GM19238 (cell line): Measurements from ENCODE around the gene MRPL36.
"Not testable (repeated sequence)": the region's sequence is repeated elsewhere in the genome, so short reads cannot be mapped to it uniquely, and the experiment has no call there.

Experiments
- DNase-seq: peaks from one replicate; pipeline ENCODE4 v3.0.0; 2011; ENCODE audit warnings: low spot score; ENCODE audit not compliant: insufficient read length

Gene MRPL36

DNA sequence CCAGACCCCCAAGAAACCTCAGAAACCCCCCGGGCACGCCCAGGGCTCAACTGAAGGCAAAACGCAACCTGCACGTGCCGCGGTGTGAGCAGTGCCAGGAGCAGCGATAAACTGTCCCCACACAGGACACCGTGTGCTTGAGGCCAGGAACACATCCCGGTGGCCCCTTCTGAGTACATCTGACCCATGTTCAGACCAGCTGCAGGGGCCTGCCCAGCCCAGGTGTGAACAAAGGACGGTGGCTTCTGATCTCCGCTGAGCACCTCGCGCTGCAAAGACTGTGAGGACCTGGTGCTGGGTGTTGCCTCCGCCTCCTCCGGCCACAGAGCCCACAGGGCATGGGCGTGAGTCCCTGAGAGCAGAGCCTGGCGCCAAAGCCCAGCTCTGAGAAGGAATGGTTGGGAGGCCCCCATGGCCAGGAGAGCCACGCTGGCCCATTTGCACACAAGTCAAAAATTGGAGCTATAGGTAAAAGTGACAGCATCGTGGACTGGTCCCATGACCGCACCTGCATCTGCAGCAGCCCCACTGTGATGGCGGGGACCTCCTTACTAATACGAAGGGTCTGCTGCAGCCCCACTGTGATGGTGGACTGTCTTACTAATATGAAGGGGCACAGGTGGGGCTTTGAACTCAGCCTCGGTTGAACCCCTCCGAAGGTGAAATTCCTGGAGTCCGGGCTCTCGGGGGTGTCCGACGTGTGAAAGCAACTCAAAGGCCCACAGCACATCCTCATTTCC, 33.0 kb upstream of the MRPL36 start:
- no peak for DNase-seq

DNA sequence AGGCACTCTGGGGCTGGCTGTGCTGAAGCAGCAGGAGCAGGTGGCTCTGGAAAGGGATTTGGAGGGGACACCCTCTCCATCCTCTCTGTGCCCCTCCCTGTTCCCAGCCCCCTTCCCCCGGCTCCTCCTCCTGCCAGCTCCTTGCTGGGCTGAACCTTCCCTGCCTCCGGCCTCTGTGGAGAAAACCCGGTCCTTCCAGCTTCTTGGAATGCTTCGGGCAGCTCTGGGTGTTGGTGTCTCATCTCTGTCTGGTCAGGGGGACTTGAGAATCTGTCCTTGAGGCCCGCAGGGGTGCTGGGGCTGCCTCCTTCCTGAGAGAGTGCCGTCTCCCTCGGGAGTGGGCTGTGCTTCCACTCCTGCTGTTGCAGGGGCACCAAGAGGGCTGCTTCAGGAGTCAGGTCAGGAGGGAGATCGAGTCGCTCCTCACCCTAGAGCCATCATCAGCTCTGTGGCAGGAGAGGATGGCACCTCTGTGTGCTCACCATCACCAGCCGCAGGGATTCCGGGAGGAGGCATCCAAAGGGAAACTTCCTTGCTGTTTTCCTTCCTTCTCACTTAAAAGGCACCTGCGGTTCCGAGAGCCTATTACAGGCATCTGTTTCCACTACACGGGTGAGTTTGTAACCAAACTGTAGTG, 32.2 kb upstream of the MRPL36 start:
- DNase-seq, result no peak

DNA sequence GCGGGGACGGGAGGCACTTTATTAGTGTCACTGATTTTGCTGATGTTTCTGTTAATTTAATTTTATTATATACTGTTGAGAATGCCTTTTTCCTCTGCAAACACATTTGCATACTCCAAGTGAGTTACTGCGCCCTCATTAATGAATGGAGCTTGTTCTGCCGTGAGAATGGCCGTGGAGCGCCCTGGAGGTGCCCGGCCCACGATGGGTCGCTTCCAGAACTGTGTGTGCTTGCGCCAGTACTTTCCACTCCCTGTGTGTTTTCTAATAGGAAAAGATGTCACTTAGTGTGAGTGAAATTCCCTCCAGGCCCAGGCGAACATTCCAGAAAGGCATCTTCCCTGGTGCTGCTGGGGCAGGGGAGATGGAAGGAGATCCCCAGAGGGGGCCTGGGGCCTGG, 31.6 kb upstream of the MRPL36 start:
- no peak for DNase-seq

DNA sequence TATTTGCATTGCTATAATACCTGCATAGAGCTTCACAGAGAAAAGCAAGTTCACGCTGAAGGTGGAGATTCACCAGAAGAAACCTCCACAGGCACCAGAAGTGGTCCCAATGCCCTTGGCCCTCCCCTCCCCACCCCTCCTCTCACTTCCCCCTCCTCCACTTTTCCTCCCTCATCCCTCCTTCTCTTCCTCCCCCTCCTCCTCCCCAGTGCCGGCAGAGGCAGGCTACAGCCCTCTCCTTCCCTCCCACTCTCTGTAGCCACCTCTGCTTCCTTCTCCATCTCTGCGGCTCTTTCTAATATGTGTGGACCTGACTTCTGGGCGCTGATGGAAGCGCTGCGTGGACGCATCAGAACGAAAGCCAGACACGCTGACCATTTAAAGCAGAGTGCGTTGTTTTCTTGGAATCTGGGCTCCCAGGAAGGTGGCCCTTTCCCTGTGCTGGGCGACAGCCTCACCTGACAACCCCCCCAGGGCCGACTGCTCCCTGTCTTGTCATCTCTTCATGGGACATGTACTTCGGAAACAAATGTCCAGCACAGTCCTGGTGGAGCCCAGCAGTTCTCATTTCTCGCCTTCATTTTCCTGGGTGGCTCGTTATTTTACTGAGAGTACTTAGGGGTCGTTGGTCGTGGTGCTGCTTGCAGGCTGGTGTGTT, 31.1 kb upstream of the MRPL36 start:
- DNase-seq, result no peak

DNA sequence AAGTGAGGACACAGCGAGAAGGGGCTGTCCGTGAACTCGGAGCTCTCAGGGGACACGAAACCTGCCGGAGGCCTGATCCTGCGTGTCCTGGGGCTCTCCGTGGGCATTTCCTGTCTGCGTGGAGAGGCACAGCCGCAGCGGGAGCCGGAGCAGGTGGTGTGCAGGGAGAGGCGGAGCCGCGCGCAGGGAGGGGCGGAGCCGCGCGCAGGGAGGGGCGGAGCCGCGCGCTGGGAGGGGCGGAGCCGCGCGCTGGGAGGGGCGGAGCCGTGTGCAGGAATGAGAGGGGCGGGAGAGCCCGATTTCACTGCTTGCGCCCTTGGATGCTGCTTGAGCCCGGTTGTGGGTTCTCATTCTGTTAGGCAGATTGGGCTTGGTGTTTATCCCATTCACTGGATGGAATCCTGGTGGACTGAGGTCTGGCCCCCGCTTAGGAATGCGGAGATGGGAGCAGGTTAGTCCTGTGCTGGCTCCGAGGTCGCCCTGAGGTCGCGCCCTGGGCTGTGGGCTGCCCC, 28.3 kb upstream of the MRPL36 start:
- DNase-seq, result peak; percentile 23

DNA sequence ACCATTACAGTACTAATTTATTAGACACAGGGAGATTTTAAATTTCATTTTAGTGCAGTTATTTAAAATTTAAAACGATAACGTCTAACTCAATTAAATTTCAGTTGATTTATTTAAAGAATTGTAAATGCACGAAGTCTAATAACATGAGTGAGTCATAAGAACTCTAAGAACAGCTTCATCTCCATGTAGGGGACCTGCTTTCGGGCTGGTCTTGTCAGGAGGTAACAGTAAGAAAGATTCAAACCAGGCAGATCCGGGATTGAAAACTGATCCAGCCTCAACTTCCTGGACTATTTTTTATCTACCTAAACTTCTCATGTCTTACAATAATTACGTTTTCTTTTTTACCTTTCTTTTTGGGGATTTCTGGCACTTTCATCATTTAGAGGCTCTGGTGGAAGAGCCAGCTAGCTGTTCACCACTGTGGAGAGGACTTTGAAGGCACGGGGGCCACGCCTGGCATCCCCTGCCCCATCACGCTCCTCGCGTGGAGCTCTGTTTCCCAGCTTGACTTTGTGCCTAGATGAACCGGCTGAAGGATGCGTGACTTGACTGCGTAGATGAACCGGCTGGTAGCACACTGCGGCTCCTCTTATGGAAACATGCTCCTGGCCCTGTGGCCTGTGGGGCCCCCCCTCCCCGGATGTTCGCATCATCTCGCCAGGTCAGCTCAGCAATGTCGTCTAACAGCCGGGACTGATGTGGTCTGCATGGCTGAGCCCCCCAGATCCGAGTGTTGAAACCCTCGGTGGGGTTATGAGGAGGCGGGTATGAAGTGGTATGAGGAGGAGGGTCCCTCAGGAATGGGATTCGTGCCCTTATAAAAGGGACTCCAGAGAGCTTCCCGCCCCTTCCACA, 27.6 kb upstream of the MRPL36 start:
- no peak for DNase-seq

DNA sequence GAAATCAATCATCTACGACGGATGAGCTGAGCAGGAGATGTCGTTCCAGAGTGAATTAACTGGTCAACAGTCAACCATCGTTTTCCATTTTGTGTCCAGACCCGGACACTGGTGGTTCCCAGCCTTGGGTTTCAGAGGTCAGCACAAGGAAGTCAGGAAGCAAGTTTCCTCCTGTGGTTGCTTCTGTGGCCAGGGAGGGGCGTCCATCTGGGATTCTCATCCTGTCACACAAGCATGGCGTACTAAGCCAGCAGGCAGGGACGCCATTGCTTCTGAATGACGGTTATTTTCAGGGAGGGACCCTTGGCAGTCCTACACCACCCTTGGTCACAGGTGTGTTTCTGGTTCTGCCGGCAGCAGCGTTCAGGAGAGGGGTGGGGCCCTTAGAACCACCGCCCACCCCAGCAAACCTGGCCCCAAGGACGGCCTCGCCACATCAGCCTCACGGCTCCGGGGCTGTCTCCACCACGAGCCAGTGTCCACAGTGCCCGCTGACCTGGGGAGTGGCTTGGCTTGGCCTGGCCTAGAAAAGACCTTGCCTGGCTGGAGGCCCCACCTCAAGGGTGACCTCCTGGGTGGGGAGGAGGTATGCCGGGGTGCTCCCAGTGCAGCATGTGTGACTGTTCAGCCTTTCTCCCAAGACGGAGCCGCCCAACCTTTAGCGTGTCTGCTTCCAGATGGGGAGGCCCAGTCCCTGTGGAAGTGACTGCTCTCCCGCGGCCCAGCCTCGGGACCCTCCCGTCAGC, 26.8 kb upstream of the MRPL36 start:
- no peak for DNase-seq

DNA sequence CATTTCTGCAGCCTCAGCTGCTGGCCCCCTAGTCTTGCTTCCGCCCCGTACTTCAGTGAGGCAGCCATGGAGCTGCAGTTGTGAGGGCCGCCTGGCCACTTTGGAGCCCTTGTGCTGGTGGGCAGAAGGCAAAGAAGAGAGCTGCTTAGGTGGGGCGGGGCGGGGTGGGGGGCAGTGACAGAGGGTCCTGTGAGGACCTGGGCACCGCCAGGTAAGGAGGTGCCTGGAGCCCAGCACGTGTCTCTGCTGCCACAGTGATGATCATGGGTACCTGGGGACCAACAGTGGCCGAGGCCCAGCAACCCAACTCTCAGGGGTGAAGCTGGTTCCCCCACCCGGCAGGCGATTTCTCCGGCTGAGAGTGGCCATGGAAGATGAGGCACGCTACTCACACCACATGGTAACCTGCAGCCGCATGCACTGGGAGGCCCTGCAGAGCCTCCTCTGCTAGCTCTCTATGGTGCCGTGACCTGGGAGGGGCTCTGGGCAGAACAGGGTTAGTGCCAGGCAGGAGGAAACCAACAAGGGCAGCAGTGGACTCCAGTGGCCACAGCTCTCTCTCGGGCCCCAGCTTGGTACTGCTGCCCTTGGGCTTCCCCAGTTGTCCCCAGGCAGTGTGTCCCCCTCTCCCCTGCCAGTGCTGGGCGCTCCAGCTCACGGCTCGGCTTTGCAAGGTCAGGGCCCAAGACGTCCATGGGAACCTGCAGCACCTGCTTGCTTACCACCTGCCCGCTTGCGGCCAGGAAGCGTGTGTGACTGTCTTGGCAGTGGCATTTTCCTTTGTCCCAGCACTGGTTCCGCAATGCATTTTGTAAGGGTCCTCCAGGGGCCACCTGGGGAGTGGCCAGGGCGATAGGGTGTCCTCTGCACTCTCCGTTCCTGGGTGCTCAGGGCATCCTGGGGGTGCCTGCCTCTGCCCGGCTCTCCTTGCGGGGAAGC, 25.5 kb upstream of the MRPL36 start:
- DNase-seq, result no peak

DNA sequence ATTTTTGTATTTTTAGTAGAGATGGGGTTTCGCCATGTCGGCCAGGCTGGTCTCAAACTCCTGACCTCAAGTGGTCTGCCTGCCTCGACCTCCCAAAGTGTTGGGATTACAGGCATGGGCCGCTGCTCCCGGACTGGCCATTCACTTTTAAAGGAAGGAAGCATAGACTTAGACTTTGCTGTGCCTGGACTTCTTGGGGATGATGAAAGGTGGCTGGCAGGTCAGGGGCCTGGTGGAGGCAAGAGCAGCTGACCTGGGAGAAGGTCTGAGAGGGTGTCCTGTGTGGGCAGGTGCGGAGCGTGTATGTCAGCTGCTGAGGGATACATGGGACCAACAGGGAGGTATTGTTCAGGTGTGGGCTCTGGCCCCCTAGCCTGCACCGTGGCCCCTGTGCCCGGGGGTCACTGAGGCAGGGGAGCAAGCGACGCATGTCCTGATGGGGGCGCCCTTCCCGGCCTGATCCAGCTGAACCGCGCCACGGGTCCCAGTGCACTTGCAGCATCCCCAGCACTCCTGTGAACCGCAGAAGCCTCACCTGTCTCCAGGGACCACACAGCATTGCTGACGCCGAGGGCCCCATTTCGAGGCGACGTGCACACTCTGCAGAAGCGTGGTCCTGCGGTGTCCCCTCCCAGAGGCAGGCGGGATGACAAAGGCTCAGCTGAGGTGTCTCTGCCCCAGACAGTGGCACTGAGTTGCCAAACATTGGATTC, 24.6 kb upstream of the MRPL36 start:
- DNase-seq, result no peak

DNA sequence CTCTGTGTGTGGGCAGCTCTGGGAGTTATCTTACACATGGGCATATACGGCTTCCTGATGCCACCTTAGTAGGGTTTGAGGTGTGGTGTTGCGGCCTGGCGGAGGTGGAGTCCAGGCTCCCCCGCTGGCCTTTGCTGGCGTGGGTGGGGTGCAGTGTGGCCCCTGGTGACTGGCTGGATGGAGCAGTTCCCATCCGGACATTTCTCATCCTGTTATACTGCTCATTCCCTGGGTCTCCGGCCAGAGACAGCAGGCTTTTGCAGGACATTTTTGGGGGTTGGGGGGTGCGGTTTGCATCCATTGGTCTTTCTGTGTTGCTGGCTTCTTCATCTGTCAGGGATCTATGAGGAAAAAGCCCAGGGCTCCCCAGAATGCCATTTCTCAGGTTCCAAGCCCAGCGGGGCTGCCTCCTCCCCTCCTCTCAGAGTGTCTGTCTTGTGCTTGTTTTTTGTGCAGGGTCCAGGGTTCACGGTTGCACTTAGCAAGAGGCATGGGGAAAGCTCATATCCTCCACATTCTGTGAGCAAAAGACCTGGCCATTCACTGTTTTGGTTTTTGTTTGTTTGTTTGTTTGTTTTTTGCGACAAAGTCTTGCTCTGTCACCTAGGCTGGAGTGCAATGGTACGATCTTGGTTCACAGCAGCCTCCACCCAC, 23.9 kb upstream of the MRPL36 start:
- DNase-seq, result no peak

DNA sequence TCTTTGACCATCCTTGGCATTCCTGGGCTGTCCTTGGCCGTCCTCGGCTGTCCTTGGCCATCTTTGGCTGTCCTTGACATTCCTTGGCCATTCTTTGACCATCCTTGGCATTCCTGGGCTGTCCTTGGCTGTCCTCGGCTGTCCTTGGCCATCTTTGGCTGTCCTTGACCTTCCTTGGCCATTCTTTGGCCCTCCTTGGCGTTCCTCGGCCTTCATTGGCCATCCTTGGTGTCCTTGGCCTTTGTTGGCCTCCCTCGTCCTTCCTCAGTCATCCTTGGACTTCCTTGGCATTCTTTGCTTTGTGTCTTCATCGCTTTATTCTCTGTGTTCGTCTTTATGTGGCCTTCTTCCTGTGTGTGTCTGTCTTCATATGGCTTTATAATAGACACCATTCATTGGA, 22.2 kb upstream of the MRPL36 start:
- DNase-seq, result no peak

DNA sequence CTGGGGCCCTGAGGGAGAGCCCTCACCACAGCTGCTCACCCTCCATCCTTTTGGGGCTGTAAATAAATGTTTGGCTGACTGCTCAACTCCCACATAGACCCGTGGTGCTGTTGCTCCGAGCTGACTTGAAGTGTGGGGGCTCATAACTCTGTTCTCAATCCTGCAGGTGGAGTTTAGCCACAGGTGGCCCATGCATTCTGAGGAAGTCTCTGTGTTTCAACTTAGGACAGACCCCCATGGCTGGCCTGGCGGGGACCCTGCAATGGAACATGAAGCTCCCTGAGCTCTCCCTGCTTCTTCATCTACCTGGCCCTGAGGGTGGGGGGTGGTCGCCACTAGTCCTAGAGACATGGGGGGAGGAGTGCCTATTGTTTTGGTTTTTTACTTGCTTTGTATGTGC, 21.3 kb upstream of the MRPL36 start:
- no peak for DNase-seq

DNA sequence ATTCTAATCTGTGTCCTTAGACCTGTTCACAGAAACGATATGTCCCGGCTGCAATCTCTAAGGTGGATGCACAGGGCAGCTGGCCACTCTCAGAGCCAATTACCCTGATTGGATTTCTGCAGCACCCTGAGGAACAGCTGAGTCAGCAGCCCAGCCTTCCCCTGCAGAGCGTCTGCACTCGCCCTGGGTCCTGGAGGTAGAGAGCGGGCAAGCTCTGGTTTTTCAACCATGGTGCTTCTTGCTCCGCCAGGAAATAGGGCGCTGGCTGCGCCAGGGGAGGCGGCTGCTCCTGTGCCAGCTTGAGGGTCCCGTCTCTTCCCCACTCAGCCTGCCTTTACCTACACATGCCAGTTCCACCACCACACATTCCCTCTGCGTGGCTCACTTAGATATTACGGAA, 20.7 kb upstream of the MRPL36 start:
- no peak for DNase-seq

DNA sequence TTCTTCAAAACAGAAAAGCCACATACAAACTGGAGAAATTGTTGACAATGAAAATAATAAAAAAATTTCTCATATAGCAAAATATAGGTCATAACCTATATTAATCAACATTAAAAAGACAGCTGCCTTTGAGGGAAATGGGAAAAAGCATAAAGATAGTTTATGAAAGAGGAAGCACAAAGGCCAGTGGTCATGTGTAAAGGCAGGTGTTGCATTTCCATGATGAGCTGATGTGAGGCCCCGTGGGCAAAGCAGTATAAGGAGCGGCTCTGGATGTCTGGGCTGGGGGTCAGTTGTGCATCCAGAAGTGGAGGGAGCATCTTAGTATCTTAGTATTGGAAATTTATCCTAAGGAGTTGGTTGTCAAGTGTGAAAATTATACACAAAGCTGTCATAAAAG, 19.8 kb upstream of the MRPL36 start:
- DNase-seq, result no peak

DNA sequence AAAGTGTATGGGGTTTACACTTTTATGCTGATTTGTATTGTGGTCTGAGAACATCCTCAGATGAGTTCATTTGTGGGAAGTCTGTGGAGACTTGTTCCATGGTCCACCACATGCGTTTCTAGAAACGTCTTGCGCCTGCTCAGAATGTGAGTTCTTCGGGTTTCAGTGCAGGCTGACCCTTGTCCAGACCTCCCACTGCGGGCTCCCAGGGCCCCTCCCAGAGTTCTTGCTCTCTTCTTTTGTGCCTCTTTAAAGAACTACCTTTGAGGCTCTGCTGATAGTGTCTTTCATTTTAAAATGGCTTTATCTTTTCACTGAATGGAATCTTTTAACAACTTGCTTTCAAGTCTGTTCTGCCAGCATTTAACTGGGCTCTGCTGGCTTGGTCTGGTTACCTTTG, 19.1 kb upstream of the MRPL36 start:
- no peak for DNase-seq

DNA sequence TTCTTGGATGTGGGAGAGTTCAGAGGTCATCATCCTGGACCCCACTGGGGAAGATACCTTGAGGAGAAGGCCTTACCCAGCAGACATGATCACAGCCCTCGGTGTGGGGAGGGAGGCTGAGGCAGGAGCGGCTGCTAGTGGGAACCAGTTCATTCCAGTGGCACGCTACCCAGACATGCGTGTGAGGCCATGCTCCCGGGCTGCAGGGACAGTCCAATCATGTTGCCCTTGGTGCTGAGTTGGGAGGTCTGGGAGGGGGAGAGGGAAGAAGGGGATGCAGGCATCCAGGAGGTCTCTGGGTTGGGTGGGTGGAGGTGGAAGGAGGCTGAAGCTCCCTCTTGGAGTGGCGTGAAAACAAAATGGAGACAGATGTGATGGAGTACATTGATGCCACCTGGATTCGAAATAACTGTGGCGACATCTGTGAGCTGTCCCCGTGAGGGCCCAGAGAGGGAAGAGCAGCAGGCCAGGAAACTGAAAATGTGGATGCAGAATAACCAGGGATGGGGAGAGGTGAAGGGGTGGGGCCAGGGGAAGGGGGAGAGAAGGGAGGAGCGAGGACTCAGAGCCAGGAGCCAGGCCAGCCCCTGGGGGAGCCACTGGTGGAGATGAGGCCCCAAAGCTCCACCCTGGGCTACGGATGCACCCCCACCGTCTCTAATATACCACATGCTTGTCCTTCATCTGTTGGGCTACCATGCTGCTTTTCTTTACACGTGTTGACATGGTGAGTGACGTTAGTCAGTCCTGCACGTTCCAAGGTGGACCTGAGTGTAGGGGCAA, 17.8 kb upstream of the MRPL36 start:
- no peak for DNase-seq

DNA sequence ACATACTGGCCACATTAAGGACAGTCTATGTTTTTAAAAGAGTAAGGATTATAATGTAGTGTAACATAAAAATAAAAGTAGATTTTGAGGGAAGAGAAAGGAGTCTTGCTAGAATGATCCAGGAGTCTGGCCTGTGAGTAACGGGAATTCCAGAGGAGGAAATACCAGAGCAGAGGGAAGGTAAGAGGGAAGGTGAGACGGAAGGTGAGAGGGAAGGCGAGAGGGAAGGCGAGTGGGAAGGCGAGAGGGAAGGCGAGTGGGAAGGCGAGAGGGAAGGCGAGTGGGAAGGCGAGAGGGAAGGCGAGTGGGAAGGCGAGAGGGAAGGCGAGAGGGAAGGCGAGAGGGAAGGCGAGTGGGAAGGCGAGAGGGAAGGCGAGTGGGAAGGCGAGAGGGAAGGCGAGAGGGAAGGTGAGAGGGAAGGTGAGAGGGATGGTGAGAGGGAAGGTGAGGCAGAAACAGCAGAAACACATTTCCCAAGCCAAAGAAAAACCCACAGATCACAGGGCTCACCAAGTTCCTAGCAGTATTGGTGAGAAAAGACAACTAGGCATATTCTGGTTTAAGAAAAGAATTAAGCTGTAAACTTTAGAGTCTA, 17.0 kb upstream of the MRPL36 start:
- DNase-seq, result not testable (repeated sequence)
